HuH-7.5 (cell line): ENCODE measurements around the gene FBXW8.

ENCODE experiments used
- DNase-seq: peaks from one replicate; pipeline ENCODE4 v3.0.0; 2011; ENCODE audit warnings: low spot score

The FBXW8 gene

GRCh38 chr12:116910645-116911451 is at the start of gene FBXW8:
FBXW8 (plus strand) TSS chr12:116910950; CDS start chr12:116911038, 88 bp downstream.
- peak; percentile 64 for DNase-seq

- DNase-seq: no peak
Observed at GRCh38 chr12:116861320-116861719, 49.4 kb upstream of the FBXW8 start.

- DNase-seq: no peak
Observed at GRCh38 chr12:116862167-116862566, 48.6 kb upstream of the FBXW8 start.

- DNase-seq: no peak
Observed at GRCh38 chr12:116863275-116863767, 47.4 kb upstream of the FBXW8 start.

- DNase-seq: no peak
Observed at GRCh38 chr12:116864371-116865160, 46.2 kb upstream of the FBXW8 start.

GRCh38 chr12:116867523-116867922 is 43.2 kb upstream of the FBXW8 start:
- no peak for DNase-seq

GRCh38 chr12:116870306-116870705 is 40.4 kb upstream of the FBXW8 start:
- DNase-seq: no peak

- DNase-seq: no peak
Observed at GRCh38 chr12:116874324-116874995, 36.3 kb upstream of the FBXW8 start.

GRCh38 chr12:116876151-116876869 is 34.4 kb upstream of the FBXW8 start:
- DNase-seq: no peak

- peak; percentile 58 for DNase-seq
Observed at GRCh38 chr12:116878567-116879508, 31.9 kb upstream of the FBXW8 start.

GRCh38 chr12:116879509-116880212 is 31.1 kb upstream of the FBXW8 start:
- no peak for DNase-seq

GRCh38 chr12:116880213-116880816 is 30.4 kb upstream of the FBXW8 start:
- no peak for DNase-seq

GRCh38 chr12:116880817-116881324 is 29.9 kb upstream of the FBXW8 start:
- peak; percentile 73 for DNase-seq

- DNase-seq: peak; percentile 57
Observed at GRCh38 chr12:116881325-116881876, 29.3 kb upstream of the FBXW8 start, which contains the start of gene HRK. HRK (minus strand) TSS chr12:116881441; CDS start chr12:116881307, 134 bp downstream.

- DNase-seq: no peak
Observed at GRCh38 chr12:116881877-116882507, 28.8 kb upstream of the FBXW8 start.

- no peak for DNase-seq
Observed at GRCh38 chr12:116882742-116883141, 28.0 kb upstream of the FBXW8 start.

GRCh38 chr12:116884871-116885270 is 25.9 kb upstream of the FBXW8 start:
- no peak for DNase-seq

- no peak for DNase-seq
Observed at GRCh38 chr12:116885491-116885890, 25.3 kb upstream of the FBXW8 start.
